B cell (primary cell): ENCODE data around the gene BIRC7. TPM values are rescaled to one million over a fixed set of nuclear protein-coding genes. Genes with fewer than 3 reads are reported as not detected.

ENCODE experiments used
- ATAC-seq: fragments of 200-7000 bp; cut with Tn5 transposase; one replicate; pipeline ENCODE4 v1.10.0; 2021; ENCODE audit warnings: low read depth, mild to moderate bottlenecking, moderate number of reproducible peaks, moderate library complexity
- CTCF ChIA-PET: fragments of 350-600 bp; sonication (Branson Sonifier 250); formaldehyde crosslinking; loops from one replicate; lab custom pipeline; 2021; ENCODE audit warnings: antibody characterized with exemption, inconsistent platforms; lab: Charles Lee
- POLR2A ChIA-PET: fragments of 350-600 bp; sonication (Branson Sonifier 250); formaldehyde crosslinking; loops from one replicate; lab custom pipeline; 2021; ENCODE audit warnings: antibody characterized with exemption; lab: Charles Lee
- DNase-seq: peaks from one replicate; pipeline ENCODE4 v3.0.0; 2013
- H2AFZ ChIP-seq: 2 replicates; pipeline ENCODE4 v1.6.1; 2012; ENCODE audit warnings: mild to moderate bottlenecking, low read depth, low read length; ENCODE audit not compliant: insufficient read depth, poor library complexity, severe bottlenecking
- H3K27ac ChIP-seq, 2 donors: 1 replicate in 1 of 2; 2 replicates in 1 of 2; pipeline ENCODE4 v1.5.1; 2012 to 2013; ENCODE audit warnings: low read length in 2 of 2, mild to moderate bottlenecking in 2 of 2, moderate library complexity in 1 of 2
- H3K27me3 ChIP-seq, 4 experiments: fragments of 200-600 bp in 1 of 4; sonication (generic) in 1 of 4; replicated peaks in 1 of 4; 1 replicate in 2 of 4; 2 replicates in 2 of 4; pipeline versions ENCODE4 v1.6.1 to v1.7.0; 2013 to 2016; ENCODE audit warnings: low read length in 3 of 4, mild to moderate bottlenecking in 2 of 4, mixed read lengths in 1 of 4, moderate library complexity in 1 of 4; ENCODE audit not compliant: insufficient read depth in 4 of 4, control insufficient read depth in 3 of 4; ENCODE audit errors: control extremely low read depth in 1 of 4
- H3K36me3 ChIP-seq, 2 experiments: replicated peaks in 1 of 2; 1 replicate in 1 of 2; 2 replicates in 1 of 2; pipeline versions ENCODE4 v1.6.1 to v1.7.1; 2013; ENCODE audit warnings: low read length in 1 of 2; ENCODE audit not compliant: insufficient read depth in 2 of 2, control insufficient read depth in 1 of 2; ENCODE audit errors: control extremely low read depth in 1 of 2, extremely low read depth in 1 of 2
- H3K4me1 ChIP-seq, 2 donors: fragments of 200-600 bp in 1 of 2; sonication (generic) in 1 of 2; 1 replicate in 1 of 2; 2 replicates in 1 of 2; pipeline versions ENCODE4 v1.5.1 to v1.6.1; 2013 to 2017; ENCODE audit warnings: low read length in 2 of 2; ENCODE audit not compliant: control insufficient read depth in 2 of 2, insufficient read depth in 2 of 2
- H3K4me2 ChIP-seq: replicated peaks from 2 replicates; pipeline ENCODE3; 2012; ENCODE audit warnings: mild to moderate bottlenecking, low read depth, low read length; ENCODE audit not compliant: poor library complexity, severe bottlenecking
- H3K4me3 ChIP-seq, 5 experiments: fragments of 200-600 bp in 1 of 5; sonication (generic) in 1 of 5; 1 replicate in 3 of 5; 2 replicates in 2 of 5; pipeline versions ENCODE4 v1.5.1 to v1.7.0; 2011 to 2016; ENCODE audit warnings: low read length in 4 of 5, mild to moderate bottlenecking in 4 of 5, low read depth in 2 of 5, control low read depth in 1 of 5, moderate library complexity in 1 of 5; ENCODE audit not compliant: insufficient read depth in 1 of 5; ENCODE audit errors: control extremely low read depth in 1 of 5, extremely low read depth in 1 of 5
- H3K79me2 ChIP-seq: fragments of 200-600 bp; sonication (generic); one replicate; pipeline ENCODE4 v1.6.0; 2016; ENCODE audit warnings: low read length; ENCODE audit not compliant: control insufficient read depth, insufficient read depth
- H3K9ac ChIP-seq: fragments of 200-600 bp; sonication (generic); 2 replicates; pipeline ENCODE4 v1.6.1; 2017; ENCODE audit warnings: mild to moderate bottlenecking, low read length, moderate library complexity
- H3K9me3 ChIP-seq, 3 donors: one replicate each; pipeline versions ENCODE4 v1.6.1 to v1.7.1; 2013; ENCODE audit warnings: low read length in 2 of 3; ENCODE audit not compliant: control insufficient read depth in 2 of 3, insufficient read depth in 1 of 3; ENCODE audit errors: control extremely low read depth in 1 of 3
- H4K20me1 ChIP-seq: 2 replicates; pipeline ENCODE4 v1.6.0; 2012; ENCODE audit warnings: mild to moderate bottlenecking, low read length; ENCODE audit not compliant: insufficient read depth, control insufficient read depth, poor library complexity, severe bottlenecking
- H3K27ac Mint-ChIP-seq: one replicate; pipeline ENCODE4 v1.8.0; 2021; ENCODE audit warnings: mixed read lengths
- H3K27me3 Mint-ChIP-seq: one replicate; pipeline ENCODE4 v1.8.0; 2021; ENCODE audit warnings: mixed read lengths
- H3K4me1 Mint-ChIP-seq: one replicate; pipeline ENCODE4 v1.8.0; 2021; ENCODE audit warnings: mixed read lengths
- H3K4me3 Mint-ChIP-seq: one replicate; pipeline ENCODE4 v1.8.0; 2021; ENCODE audit warnings: mixed read lengths
- H3K9me3 Mint-ChIP-seq: one replicate; pipeline ENCODE4 v1.8.0; 2022; ENCODE audit warnings: mixed read lengths; ENCODE audit not compliant: insufficient read depth
- EZH2 ChIP-seq: IDR thresholded peaks from 2 replicates; pipeline ENCODE4 v1.6.1; 2012; ENCODE audit warnings: borderline replicate concordance, low read depth, mild to moderate bottlenecking, moderate library complexity, low read length; ENCODE audit not compliant: insufficient read depth, poor library complexity, severe bottlenecking
- WGBS: methylation state at CpG from one replicate; pipeline ENCODE4 v1.1.5; 2013; ENCODE audit warnings: missing lambda C conversion rate; ENCODE audit not compliant: insufficient coverage; 5-methylcytosine and 5-hydroxymethylcytosine counted together
- intact Hi-C: fragments of 100-400 bp; cut with micrococcal nuclease; formaldehyde crosslinking; loops from one replicate; pipeline ENCODE4 v1.10.0; 2022
- polyA plus RNA-seq: library from polyadenylated mRNA; depleted of rRNA; stranded (reverse); fragments of >200 nt; gene quantifications from 2 replicates; pipeline ENCODE4 v1.2.3, GENCODE V29; 2012
- total RNA-seq, 2 donors: library from RNA; stranded (reverse); fragments of 120-200 nt in 1 of 2; gene quantifications; 1 replicate in 1 of 2; 2 replicates in 1 of 2; pipeline versions ENCODE4 v1.2.3 to v1.2.4, GENCODE V29; 2013 to 2022
- TF ChIP-seq, protein P1 (sequence below): fragments of 200-600 bp; IDR thresholded peaks from one replicate; pipeline ENCODE4 v1.8.0; 2022; ENCODE audit warnings: antibody characterized with exemption, mild to moderate bottlenecking

The BIRC7 gene
- total and polyA plus RNA-seq, 2 donors (not counting 1 experiment from before 2014, with no cell fraction given): 0.12 TPM; not detected in 1

DNA sequence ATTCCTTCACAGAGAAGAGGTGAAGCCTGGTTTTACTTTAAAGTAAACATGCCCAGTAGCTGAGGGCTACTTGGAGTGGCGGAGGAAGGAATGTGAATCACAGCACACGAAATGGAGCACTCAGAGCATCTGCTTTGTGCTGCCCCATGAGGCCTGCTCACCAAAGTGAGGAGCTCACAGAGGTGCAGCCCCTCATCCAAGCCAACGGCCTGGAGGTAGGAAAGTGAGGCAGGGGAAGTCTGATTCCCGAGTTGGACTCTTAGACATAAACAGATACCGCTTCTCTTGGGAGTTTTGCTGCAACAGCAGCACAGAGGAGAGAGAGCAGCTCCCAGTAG, 23.3 kb upstream of the BIRC7 start:
- Histone ChIP-seq H3K27ac (no peak overlapping the region), H3K27me3 (no peaks in the 10 kb centered on the region), H4K20me1 (peaks cover 71% of the 10 kb centered on the region), H3K4me3 (no peak overlapping the region), H3K4me1 (peaks cover 16 to 30% of the 10 kb centered on the region in 2 donors), H3K9me3 (no peaks in the 10 kb centered on the region), H3K4me2 (no peak overlapping the region), H2AFZ (no peak overlapping the region), H3K79me2 (peaks cover 87% of the 10 kb centered on the region), H3K9ac (no peak overlapping the region), H3K36me3 (peaks cover 0 to 48% of the 10 kb centered on the region in 2 experiments)
- Mint-ChIP-seq H3K9me3 (no peaks in the 10 kb centered on the region), H3K4me1 (peaks cover 48% of the 10 kb centered on the region), H3K27me3 (no peaks in the 10 kb centered on the region), H3K4me3 (no peak overlapping the region), H3K27ac (no peak overlapping the region)
- CTCF ChIA-PET: interaction anchor here (4.7 kb wide), 1 partner anchor 11 kb away, joined by 27 read pairs; no protein-coding TSS in a partner anchor
- ATAC-seq (no peak), DNase-seq (no peak)
- TF ChIP-seq, protein P1, sequence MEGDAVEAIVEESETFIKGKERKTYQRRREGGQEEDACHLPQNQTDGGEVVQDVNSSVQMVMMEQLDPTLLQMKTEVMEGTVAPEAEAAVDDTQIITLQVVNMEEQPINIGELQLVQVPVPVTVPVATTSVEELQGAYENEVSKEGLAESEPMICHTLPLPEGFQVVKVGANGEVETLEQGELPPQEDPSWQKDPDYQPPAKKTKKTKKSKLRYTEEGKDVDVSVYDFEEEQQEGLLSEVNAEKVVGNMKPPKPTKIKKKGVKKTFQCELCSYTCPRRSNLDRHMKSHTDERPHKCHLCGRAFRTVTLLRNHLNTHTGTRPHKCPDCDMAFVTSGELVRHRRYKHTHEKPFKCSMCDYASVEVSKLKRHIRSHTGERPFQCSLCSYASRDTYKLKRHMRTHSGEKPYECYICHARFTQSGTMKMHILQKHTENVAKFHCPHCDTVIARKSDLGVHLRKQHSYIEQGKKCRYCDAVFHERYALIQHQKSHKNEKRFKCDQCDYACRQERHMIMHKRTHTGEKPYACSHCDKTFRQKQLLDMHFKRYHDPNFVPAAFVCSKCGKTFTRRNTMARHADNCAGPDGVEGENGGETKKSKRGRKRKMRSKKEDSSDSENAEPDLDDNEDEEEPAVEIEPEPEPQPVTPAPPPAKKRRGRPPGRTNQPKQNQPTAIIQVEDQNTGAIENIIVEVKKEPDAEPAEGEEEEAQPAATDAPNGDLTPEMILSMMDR: no peak
- TF ChIP-seq EZH2: no peak
- intact Hi-C loops: no loop called here
- POLR2A ChIA-PET: no interaction called here
- 96% methylated on average over 3 of the region's 5 CpGs for WGBS

GRCh38 chr20:63212792-63213191, 22.9 kb upstream of the BIRC7 start:
- CTCF ChIA-PET: interaction anchor here (4.7 kb wide), 1 partner anchor 11 kb away, joined by 27 read pairs; no protein-coding TSS in a partner anchor

More at GRCh38 chr20:63212792-63213191, 22.9 kb upstream of the BIRC7 start:
- H2AFZ ChIP-seq: no peak overlapping the region
- H3K4me3 ChIP-seq: no peak overlapping the region
- H3K27me3 Mint-ChIP-seq: no peaks in the 10 kb centered on the region
- peaks cover 0 to 48% of the 10 kb centered on the region in 2 experiments for H3K36me3 ChIP-seq
- no peak overlapping the region for H3K27ac ChIP-seq
- DNase-seq (no peak), ATAC-seq (no peak)
- intact Hi-C loops: no loop called here
- no peak overlapping the region for H3K27ac Mint-ChIP-seq
- H3K4me1 ChIP-seq: peaks cover 16 to 30% of the 10 kb centered on the region in 2 donors
- TF ChIP-seq, protein P1: no peak
- TF ChIP-seq EZH2: no peak
- H3K9me3 Mint-ChIP-seq: no peaks in the 10 kb centered on the region
- H3K4me3 Mint-ChIP-seq: no peak overlapping the region
- no peak overlapping the region for H3K9ac ChIP-seq
- H4K20me1 ChIP-seq: peaks cover 67% of the 10 kb centered on the region
- H3K79me2 ChIP-seq: peaks cover 83% of the 10 kb centered on the region
- H3K27me3 ChIP-seq: no peaks in the 10 kb centered on the region
- no peak overlapping the region for H3K4me2 ChIP-seq
- 90% methylated on average over 2 of the region's 5 CpGs for WGBS
- peaks cover 48% of the 10 kb centered on the region for H3K4me1 Mint-ChIP-seq
- POLR2A ChIA-PET: no interaction called here
- H3K9me3 ChIP-seq: no peaks in the 10 kb centered on the region
